K562 (cell line): Measurements from ENCODE around the gene LIMS1. TPM values are rescaled to one million over a fixed set of nuclear protein-coding genes. Genes with fewer than 3 reads are reported as not detected.

Experiments
- ATAC-seq: fragments of 200-7000 bp; cut with Tn5 transposase; 3 replicates; pipeline ENCODE4 v1.9.1; 2020; ENCODE audit warnings: moderate library complexity
- BruUV-seq: library from RNA; stranded (reverse); fragments of 400-500 nt; replicated peaks from 2 replicates; lab custom pipeline; 2021; lab: Mats Ljungman, UMichigan
- CTCF ChIA-PET: fragments of 300-600 bp; formaldehyde crosslinking; extraction: SDS; loops from one replicate; lab custom pipeline; 2021; ENCODE audit warnings: low intra/inter-chr PET ratio; lab: Yijun Ruan, JAX
- POLR2A ChIA-PET: fragments of 300-600, 350-650 bp; sonication (Branson Sonifier 250); formaldehyde crosslinking; extraction: SDS; loops from one replicate; lab custom pipeline; 2021; ENCODE audit warnings: antibody characterized with exemption, inconsistent platforms; lab: Yijun Ruan, JAX
- DNase-seq, 4 experiments: peaks; one replicate each; pipeline versions ENCODE4 v3.0.0 to v3.0.0-alpha.2; 2011 to 2018; ENCODE audit warnings: low spot score in 3 of 4, mixed read lengths in 3 of 4; ENCODE audit errors: extremely low read depth in 1 of 4
- FAIRE-seq: peaks from 2 replicates; lab custom pipeline; 2011; peaks lifted over from hg19 to GRCh38; lab: Jason Lieb, UNC
- H2AFZ ChIP-seq: 2 replicates; pipeline ENCODE4 v1.6.0; 2011; ENCODE audit warnings: low read depth, low read length, control low read depth, inconsistent platforms
- H3K27ac ChIP-seq: fragments of 200-600 bp; 3 replicates; pipeline ENCODE4 v1.8.0; 2011; ENCODE audit warnings: low read depth, mild to moderate bottlenecking, control low read depth, inconsistent platforms, low read length, moderate library complexity, mixed read lengths; ENCODE audit errors: extremely low read depth
- H3K27me3 ChIP-seq, 2 experiments: fragments of 300-600 bp in 1 of 2; 2 replicates in 1 of 2; 3 replicates in 1 of 2; pipeline versions ENCODE4 v1.6.0 to v1.8.0; 2011; ENCODE audit warnings: inconsistent platforms in 2 of 2, low read length in 2 of 2, mild to moderate bottlenecking in 1 of 2, mixed read lengths in 1 of 2, moderate library complexity in 1 of 2; ENCODE audit not compliant: control insufficient read depth in 2 of 2, insufficient read depth in 2 of 2
- H3K36me3 ChIP-seq: fragments of 300-600 bp; 3 replicates; pipeline ENCODE4 v1.8.0; 2011; ENCODE audit warnings: mild to moderate bottlenecking, low read length, inconsistent platforms; ENCODE audit not compliant: control insufficient read depth, insufficient read depth
- H3K4me1 ChIP-seq, 2 experiments: fragments of 200-600 bp in 1 of 2; replicated peaks in 1 of 2; 2 replicates in 1 of 2; 3 replicates in 1 of 2; pipeline versions ENCODE4 v1.5.1 to v1.8.0; 2011; ENCODE audit warnings: inconsistent platforms in 2 of 2, low read length in 2 of 2, mild to moderate bottlenecking in 1 of 2, mixed read lengths in 1 of 2, moderate library complexity in 1 of 2; ENCODE audit not compliant: control insufficient read depth in 2 of 2, insufficient read depth in 2 of 2
- H3K4me2 ChIP-seq: 2 replicates; pipeline ENCODE4 v1.6.1; 2011; ENCODE audit warnings: low read length, control low read depth, inconsistent platforms, mixed read lengths; ENCODE audit not compliant: insufficient read depth
- H3K4me3 ChIP-seq: fragments of 200-600 bp; sonication (generic), shearing (Covaris generic); 2 replicates; pipeline ENCODE4 v1.5.1; 2016; ENCODE audit warnings: control low read depth, inconsistent platforms
- H3K79me2 ChIP-seq: fragments of 200-600 bp; 3 replicates; pipeline ENCODE4 v1.8.0; 2011; ENCODE audit warnings: low read length, inconsistent platforms; ENCODE audit not compliant: control insufficient read depth, insufficient read depth
- H3K9ac ChIP-seq, 2 experiments: 2 replicates each; pipeline versions ENCODE4 v1.6.0 to v1.6.1; 2011; ENCODE audit warnings: low read depth in 2 of 2, low read length in 2 of 2, control low read depth in 1 of 2, inconsistent platforms in 1 of 2, mild to moderate bottlenecking in 1 of 2, mixed read lengths in 1 of 2; ENCODE audit not compliant: insufficient read depth in 1 of 2
- H3K9me1 ChIP-seq: one replicate; pipeline ENCODE4 v1.6.0; 2011; ENCODE audit warnings: inconsistent platforms, mild to moderate bottlenecking, low read length, moderate library complexity; ENCODE audit not compliant: control insufficient read depth, insufficient read depth
- H3K9me3 ChIP-seq: replicated peaks from 2 replicates; pipeline ENCODE4 v1.5.1; 2011; ENCODE audit warnings: low read depth, low read length, inconsistent platforms; ENCODE audit not compliant: control insufficient read depth, insufficient read depth
- H4K20me1 ChIP-seq: replicated peaks from 2 replicates; pipeline ENCODE4 v1.6.1; 2011; ENCODE audit warnings: low read length, inconsistent platforms, mixed read lengths; ENCODE audit not compliant: control insufficient read depth, insufficient read depth
- C11orf30 ChIP-seq: fragments of 450-650 bp; IDR thresholded peaks from 2 replicates; pipeline ENCODE4 v1.6.1; 2016; ENCODE audit warnings: low read depth, mild to moderate bottlenecking
- CBFA2T3 ChIP-seq: fragments of 450-650 bp; IDR thresholded peaks from 2 replicates; pipeline ENCODE4 v1.6.1; 2017
- CREBBP ChIP-seq: IDR thresholded peaks from one replicate; pipeline ENCODE4 v1.6.1; 2012; ENCODE audit warnings: low read depth, mild to moderate bottlenecking, control low read depth, inconsistent platforms, low read length
- MAFG ChIP-seq: fragments of 450-650 bp; conservative IDR thresholded peaks from 2 replicates; pipeline ENCODE4 v1.6.1; 2016; ENCODE audit warnings: missing genetic modification characterization, missing compliant biosample characterization
- SIN3B ChIP-seq: fragments of 450-650 bp; IDR thresholded peaks from 2 replicates; pipeline ENCODE4 v1.6.1; 2017; ENCODE audit warnings: low read depth, mild to moderate bottlenecking, moderate library complexity
- TCF3 ChIP-seq: sonication (generic); formaldehyde crosslinking; IDR thresholded peaks from 2 replicates; pipeline ENCODE4 v1.4.0; 2020; ENCODE audit warnings: mild to moderate bottlenecking, missing genetic modification reagents
- ZNF134 ChIP-seq: fragments of 250-450 bp; sonication (Bioruptor Pico); conservative IDR thresholded peaks from 2 replicates; pipeline ENCODE4 v1.4.0; 2020
- ZNF253 ChIP-seq: fragments of 250-450 bp; sonication (Bioruptor Pico); conservative IDR thresholded peaks from 2 replicates; pipeline ENCODE4 v1.6.1; 2021; ENCODE audit warnings: mild to moderate bottlenecking
- ZNF316 ChIP-seq: fragments of 450-650 bp; IDR thresholded peaks from 2 replicates; pipeline ENCODE4 v1.6.1; 2016
- WGBS: fragments of 100-300 bp; shearing (Covaris generic); methylation state at CpG from one replicate; pipeline ENCODE4 v1.1.6; 2016; ENCODE audit warnings: low coverage, mixed read lengths; ENCODE audit not compliant: insufficient coverage; ENCODE audit errors: missing lambda C conversion rate; 5-methylcytosine and 5-hydroxymethylcytosine counted together
- in situ Hi-C: fragments of 300-500 bp; cut with MboI; formaldehyde crosslinking; loops from 4 replicates; pipeline ENCODE4 v1.15.0; 2018; ENCODE audit warnings: inconsistent platforms, mixed read lengths
- intact Hi-C: fragments of 100-400 bp; cut with micrococcal nuclease; formaldehyde crosslinking; loops from 2 replicates; pipeline ENCODE4 v1.14.2; 2022
- polyA plus RNA-seq, 8 experiments: library from polyadenylated mRNA; depleted of rRNA in 4 of 8; stranded (reverse) in 5 of 8; unstranded in 3 of 8; fragments of >200 nt; fragmentation: Nextera tagmentation in 2 of 8; fragmentation: Illumina TruSeq in 1 of 8; extraction: Ambion mirVana in 2 of 8; extraction: Trizol in 1 of 8; gene quantifications; 2 replicates each; pipeline versions ENCODE4 v1.2.1 to v1.2.3, GENCODE V29; 2011 to 2014; ENCODE audit warnings: inconsistent platforms in 1 of 8, missing spikeins in 1 of 8
- total RNA-seq, 7 experiments: library from RNA; depleted of rRNA in 6 of 7; stranded (reverse); fragments of >200 nt in 6 of 7; fragmentation: Illumina TruSeq in 2 of 7; extraction: Trizol in 2 of 7; gene quantifications; 2 replicates each; pipeline versions ENCODE4 v1.2.1 to v1.2.3, GENCODE V29; 2011 to 2021; ENCODE audit warnings: low replicate concordance in 1 of 7

LIMS1 gene
- total and polyA plus RNA-seq, 9 of the 15 experiments (the other 6 are each of a cell fraction or from before 2014, with no cell fraction given), result 52.8 to 134 (median 81.0) TPM

- Histone ChIP-seq H3K27ac (peak overlapping the region; percentile 76), H2AFZ (no peak overlapping the region), H3K4me2 (peak overlapping the region; percentile 66), H3K9me3 (no peaks in the 10 kb centered on the region), H3K9ac (peak overlapping the region; percentile 42 to 59; a peak in 2 of 4 replicates), H3K9me1 (peaks cover 3% of the 10 kb centered on the region), H4K20me1 (peaks cover 5% of the 10 kb centered on the region; the same call in 1 of the 2 replicates), H3K4me3 (no peak overlapping the region), H3K79me2 (peaks cover 94% of the 10 kb centered on the region), H3K4me1 (peaks cover 28 to 79% of the 10 kb centered on the region in 2 experiments), H3K36me3 (no peaks in the 10 kb centered on the region; the same call in 1 of the 3 replicates), H3K27me3 (no peaks in the 10 kb centered on the region; a peak in 1 of 5 replicates)
- FAIRE-seq (peak; percentile 29), DNase-seq (no peak), ATAC-seq (peak; percentile 6)
- peak; percentile 63 for TF ChIP-seq ZNF316
- TF ChIP-seq ZNF253 (CRISPR knock-in tag), result no peak
- TF ChIP-seq CBFA2T3, result peak; percentile 37
- TF ChIP-seq SIN3B, result no peak
- TF ChIP-seq TCF3 (CRISPR knock-in tag), result 0 out of 2 replicates have a peak, but pooled peaks have one; percentile 22
- TF ChIP-seq C11orf30, result peak; percentile 31; the same call in 1 of the 2 replicates
- no peak for TF ChIP-seq CREBBP
- TF ChIP-seq MAFG (tag), result peak; percentile 25; the same call in 1 of the 2 replicates
- TF ChIP-seq ZNF134 (CRISPR knock-in tag), result 0 out of 2 replicates have a peak, but pooled peaks have one; percentile 39
- intact Hi-C loops (loop anchor here (10.0 kb wide), 1 partner anchor 871 kb away; no protein-coding TSS in a partner anchor), in situ Hi-C loops (no loop called here)
- ChIA-PET CTCF (no interaction called here), POLR2A (interaction anchor here (1.1 to 4.0 kb wide), 6 partner anchors 10 to 20 kb away, joined by 3 to 16 read pairs (median 6); no protein-coding TSS in a partner anchor)
- BruUV-seq, result no TSS peak
- WGBS, result 0% methylated on average over 2 of the region's 2 CpGs
Observed at GRCh38 chr2:108615480-108616090, 81.3 kb downstream of the LIMS1 start.
